ENCODE results near the gene CES3.
"Not testable (repeated sequence)": the region's sequence is repeated elsewhere in the genome, so short reads cannot be mapped to it uniquely, and the experiment has no call there.

Gene CES3

DNA sequence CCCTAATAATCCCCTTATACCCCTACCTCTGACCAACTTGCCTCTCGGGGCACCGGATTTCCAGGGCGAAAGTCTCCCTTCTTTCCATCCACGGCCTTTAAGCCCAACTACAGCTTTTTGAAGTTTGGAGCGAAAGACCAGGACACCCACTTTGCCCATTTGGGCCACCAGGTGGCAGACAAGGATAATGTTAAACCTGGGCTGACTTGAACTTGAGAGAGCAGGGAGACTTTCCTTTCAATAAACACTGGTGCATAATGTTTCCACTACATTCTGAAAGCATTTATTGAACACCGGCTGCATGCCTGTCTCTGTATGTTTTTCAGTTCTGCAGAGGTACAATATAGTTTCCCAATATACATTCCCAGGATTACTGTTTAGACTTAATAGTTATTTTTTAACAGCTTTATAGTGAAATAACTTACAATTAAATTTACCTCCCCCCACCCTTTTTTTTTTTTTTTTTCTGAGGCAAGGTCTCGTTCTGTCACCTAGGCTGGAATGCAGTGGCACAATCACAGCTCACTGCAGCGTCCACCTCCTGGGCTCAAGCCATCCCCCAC is 6.9 kb upstream of the CES3 start:
- TF ChIP-seq, protein P1, sequence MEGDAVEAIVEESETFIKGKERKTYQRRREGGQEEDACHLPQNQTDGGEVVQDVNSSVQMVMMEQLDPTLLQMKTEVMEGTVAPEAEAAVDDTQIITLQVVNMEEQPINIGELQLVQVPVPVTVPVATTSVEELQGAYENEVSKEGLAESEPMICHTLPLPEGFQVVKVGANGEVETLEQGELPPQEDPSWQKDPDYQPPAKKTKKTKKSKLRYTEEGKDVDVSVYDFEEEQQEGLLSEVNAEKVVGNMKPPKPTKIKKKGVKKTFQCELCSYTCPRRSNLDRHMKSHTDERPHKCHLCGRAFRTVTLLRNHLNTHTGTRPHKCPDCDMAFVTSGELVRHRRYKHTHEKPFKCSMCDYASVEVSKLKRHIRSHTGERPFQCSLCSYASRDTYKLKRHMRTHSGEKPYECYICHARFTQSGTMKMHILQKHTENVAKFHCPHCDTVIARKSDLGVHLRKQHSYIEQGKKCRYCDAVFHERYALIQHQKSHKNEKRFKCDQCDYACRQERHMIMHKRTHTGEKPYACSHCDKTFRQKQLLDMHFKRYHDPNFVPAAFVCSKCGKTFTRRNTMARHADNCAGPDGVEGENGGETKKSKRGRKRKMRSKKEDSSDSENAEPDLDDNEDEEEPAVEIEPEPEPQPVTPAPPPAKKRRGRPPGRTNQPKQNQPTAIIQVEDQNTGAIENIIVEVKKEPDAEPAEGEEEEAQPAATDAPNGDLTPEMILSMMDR (IDR thresholded peaks at IDR 0.05; ENCODE audit: extremely low read depth, insufficient read depth, missing control alignments) = peak; percentile 86
- DNase-seq (ENCODE audit: low spot score) = peak; percentile 79
- in situ Hi-C loops (cut with MboI; ENCODE audit: low pct_unique_long_range_greater_than_20kb, low sequenced_read_pairs, unreplicated experiment) = no loop called here

DNA sequence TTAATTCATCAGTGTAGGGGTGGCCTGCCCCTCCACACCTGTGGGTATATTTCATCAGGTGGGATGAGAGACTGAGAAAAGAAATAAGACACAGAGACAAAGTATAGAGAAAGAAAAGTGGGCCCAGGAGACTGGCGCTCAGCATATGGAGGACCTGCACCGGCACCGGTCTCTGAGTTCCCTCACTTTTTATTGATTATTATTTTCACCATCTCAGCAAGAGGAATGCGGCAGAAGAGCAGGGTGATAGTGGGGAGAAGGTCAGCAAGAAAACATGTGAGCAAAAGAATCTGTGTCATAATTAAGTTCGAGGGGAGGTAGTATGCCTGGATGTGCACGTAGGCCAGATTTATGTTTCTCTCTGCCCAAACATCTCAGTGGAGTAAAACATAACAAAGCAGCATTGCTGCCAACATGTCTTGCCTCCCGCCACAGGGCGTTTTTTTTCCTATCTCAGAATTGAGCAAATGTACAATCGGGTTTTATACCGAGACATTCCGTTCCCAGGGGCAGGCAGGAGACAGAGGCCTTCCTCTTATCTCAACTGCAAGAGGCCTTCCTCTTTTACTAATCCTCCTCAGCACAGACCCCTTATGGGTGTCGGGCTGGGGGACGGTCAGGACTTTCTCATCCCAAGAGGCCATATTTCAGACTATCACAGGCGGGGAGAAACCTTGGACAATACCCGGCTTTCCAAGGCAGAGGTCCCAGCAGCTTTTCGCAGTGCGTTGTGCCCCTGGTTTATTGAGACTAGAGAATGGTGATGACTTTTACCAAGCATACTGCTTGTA is 5.5 kb upstream of the CES3 start:
- DNase-seq (ENCODE audit: low spot score); in situ Hi-C loops (cut with MboI; ENCODE audit: low pct_unique_long_range_greater_than_20kb, low sequenced_read_pairs, unreplicated experiment): not testable (repeated sequence)

DNA sequence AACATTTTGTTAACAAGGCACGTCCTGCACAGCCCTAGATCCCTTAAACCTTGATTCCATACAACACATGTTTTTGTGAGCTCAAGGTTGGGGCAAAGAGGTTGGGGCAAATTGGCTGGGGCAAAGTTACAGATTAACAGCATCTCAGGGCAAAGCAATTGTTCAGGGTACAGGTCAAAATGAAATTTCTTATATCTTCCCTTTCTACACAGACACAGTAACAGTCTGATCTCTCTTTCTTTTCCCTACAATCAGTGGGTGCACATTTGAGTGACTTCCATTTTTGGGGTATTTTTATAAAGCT is 5.0 kb upstream of the CES3 start:
- in situ Hi-C loops (cut with MboI; ENCODE audit: low pct_unique_long_range_greater_than_20kb, low sequenced_read_pairs, unreplicated experiment); DNase-seq (ENCODE audit: low spot score): not testable (repeated sequence)

- in situ Hi-C loops (cut with MboI; ENCODE audit: low pct_unique_long_range_greater_than_20kb, low sequenced_read_pairs, unreplicated experiment) = no loop called here
- TF ChIP-seq, protein P1 (IDR thresholded peaks at IDR 0.05; ENCODE audit: extremely low read depth, insufficient read depth, missing control alignments) = no peak
- no peak for DNase-seq (ENCODE audit: low spot score)
Measured at GRCh38 chr16:66958857-66959703, 2.0 kb upstream of the CES3 start.

DNA sequence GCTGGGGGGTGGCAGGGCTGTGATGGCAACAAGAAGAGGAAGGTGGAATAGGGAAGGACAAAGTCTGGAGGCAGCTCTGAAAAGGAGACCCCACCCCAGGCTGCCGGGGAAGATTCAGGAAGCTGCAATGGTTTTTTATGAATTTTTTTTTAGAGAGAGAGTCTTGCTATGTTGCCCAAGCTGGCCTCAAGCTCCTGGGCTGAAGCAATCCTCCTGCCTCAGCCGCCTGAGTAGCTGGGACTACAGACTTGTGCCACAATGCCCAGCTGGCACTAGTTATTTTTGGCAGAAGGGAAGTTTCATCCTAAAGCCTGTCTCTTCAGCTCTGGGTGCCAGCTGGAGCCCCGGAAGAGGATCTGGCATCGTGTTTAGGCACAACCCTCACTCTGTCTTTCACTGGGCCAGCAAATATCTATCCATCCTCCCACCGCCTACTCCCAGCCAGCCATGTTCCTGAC is 1.3 kb upstream of the CES3 start:
- DNase-seq (ENCODE audit: low spot score) = no peak
- in situ Hi-C loops (cut with MboI; ENCODE audit: low pct_unique_long_range_greater_than_20kb, low sequenced_read_pairs, unreplicated experiment) = no loop called here
- TF ChIP-seq, protein P1 (IDR thresholded peaks at IDR 0.05; ENCODE audit: extremely low read depth, insufficient read depth, missing control alignments) = no peak

- no peak for DNase-seq (ENCODE audit: low spot score)
- in situ Hi-C loops (cut with MboI; ENCODE audit: low pct_unique_long_range_greater_than_20kb, low sequenced_read_pairs, unreplicated experiment) = no loop called here
- TF ChIP-seq, protein P1 (IDR thresholded peaks at IDR 0.05; ENCODE audit: extremely low read depth, insufficient read depth, missing control alignments) = no peak
Measured at GRCh38 chr16:66960270-66960669, 796 bp upstream of the CES3 start.

DNA sequence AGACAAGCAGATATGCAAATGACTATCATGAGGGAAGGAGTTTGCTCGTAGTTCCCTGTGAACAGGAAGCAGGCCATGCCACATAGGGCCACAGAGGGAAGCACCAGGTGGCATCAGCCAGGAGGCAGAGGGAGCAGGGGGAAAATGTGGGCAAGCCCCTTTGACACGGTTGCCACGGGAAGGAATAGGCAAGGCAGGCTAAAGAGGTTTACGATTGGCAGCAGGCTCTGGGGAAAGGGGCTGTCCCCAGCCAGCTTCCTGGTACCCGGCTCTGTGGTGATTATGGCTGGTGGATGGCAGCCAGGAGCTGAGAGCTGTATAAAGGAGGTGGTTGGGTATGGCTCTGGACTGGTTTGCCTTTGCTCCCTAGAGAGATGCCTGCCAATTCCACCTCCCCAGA is 848 bp downstream of the CES3 start:
- in situ Hi-C loops (cut with MboI; ENCODE audit: low pct_unique_long_range_greater_than_20kb, low sequenced_read_pairs, unreplicated experiment) = no loop called here
- TF ChIP-seq, protein P1 (IDR thresholded peaks at IDR 0.05; ENCODE audit: extremely low read depth, insufficient read depth, missing control alignments) = no peak
- DNase-seq (ENCODE audit: low spot score) = no peak
